Urinary bladder (tissue), 4 donors: ENCODE measurements around the gene ANKUB1. TPM values are rescaled to one million over a fixed set of nuclear protein-coding genes. Genes with fewer than 3 reads are reported as not detected.

Experiments used
- DNase-seq: peaks from one replicate; pipeline ENCODE4 v3.0.0-alpha.2; 2015; ENCODE audit errors: extremely low spot score
- H3K27ac ChIP-seq: one replicate; pipeline ENCODE4 v1.5.1; 2013; ENCODE audit warnings: low read depth, mild to moderate bottlenecking, moderate library complexity
- H3K36me3 ChIP-seq: one replicate; pipeline ENCODE4 v1.6.1; 2013; ENCODE audit warnings: mild to moderate bottlenecking, moderate library complexity; ENCODE audit not compliant: insufficient read depth
- H3K4me1 ChIP-seq: one replicate; pipeline ENCODE4 v1.6.1; 2013; ENCODE audit warnings: mild to moderate bottlenecking, moderate library complexity; ENCODE audit not compliant: insufficient read depth
- H3K4me3 ChIP-seq: one replicate; pipeline ENCODE4 v1.5.1; 2013; ENCODE audit warnings: low read depth, low read length
- WGBS: extraction: QIAGEN DNeasy Blood & Tissue Kit; methylation state at CpG from one replicate; pipeline ENCODE4 v1.1.7; 2013; 5-methylcytosine and 5-hydroxymethylcytosine counted together
- polyA plus RNA-seq: library from polyadenylated mRNA; stranded (reverse); fragments of 200-250 nt; gene quantifications from one replicate; pipeline ENCODE4 v1.2.3, GENCODE V29; 2013
- total RNA-seq: library from RNA; depleted of rRNA; stranded (reverse); fragments of >200 nt; gene quantifications from one replicate; pipeline ENCODE4 v1.2.3, GENCODE V29; 2014
- donor health status: healthy with polysubstance abuse.
- donor health status: healthy.

Gene ANKUB1
- total and polyA plus RNA-seq, 2 donors, result not detected

- DNase-seq, result no peak
- Histone ChIP-seq H3K4me3 (no peak overlapping the region), H3K4me1 (no peaks in the 10 kb centered on the region), H3K36me3 (no peaks in the 10 kb centered on the region), H3K27ac (no peak overlapping the region)
- WGBS, result 51% methylated on average over 2 of the region's 2 CpGs
Measured at GRCh38 chr3:149765762-149766334, 26.5 kb downstream of the ANKUB1 start.

GRCh38 chr3:149764302-149764701 is 28.1 kb downstream of the ANKUB1 start:
- 65% methylated on average over 1 of the region's 1 CpG for WGBS
- H3K27ac ChIP-seq, result no peak overlapping the region
- no peaks in the 10 kb centered on the region for H3K36me3 ChIP-seq
- no peak overlapping the region for H3K4me3 ChIP-seq
- DNase-seq, result no peak
- H3K4me1 ChIP-seq, result no peaks in the 10 kb centered on the region

GRCh38 chr3:149763565-149764195 is 28.7 kb downstream of the ANKUB1 start:
- no peak for DNase-seq
- H3K36me3 ChIP-seq, result no peaks in the 10 kb centered on the region
- no peak overlapping the region for H3K27ac ChIP-seq
- 69% methylated on average over 3 of the region's 3 CpGs for WGBS
- no peak overlapping the region for H3K4me3 ChIP-seq
- H3K4me1 ChIP-seq, result no peaks in the 10 kb centered on the region

- no peak overlapping the region for H3K27ac ChIP-seq
- DNase-seq, result no peak
- H3K4me3 ChIP-seq, result no peak overlapping the region
- peaks cover 2% of the 10 kb centered on the region for H3K4me1 ChIP-seq
- no peaks in the 10 kb centered on the region for H3K36me3 ChIP-seq
Measured at GRCh38 chr3:149753717-149754116, 38.6 kb downstream of the ANKUB1 start.

- peaks cover 7% of the 10 kb centered on the region for H3K36me3 ChIP-seq
- no peak for DNase-seq
- H3K27ac ChIP-seq, result no peak overlapping the region
- H3K4me3 ChIP-seq, result peak overlapping the region; percentile 77
- peaks cover 2% of the 10 kb centered on the region for H3K4me1 ChIP-seq
Measured at GRCh38 chr3:149752788-149753136, 39.6 kb downstream of the ANKUB1 start.

- DNase-seq, result peak; percentile 43
- Histone ChIP-seq H3K4me3 (peak within 1 kb of the TSS; percentile 77), H3K36me3 (peaks cover 7% of the 10 kb centered on the region), H3K4me1 (peaks cover 2% of the 10 kb centered on the region), H3K27ac (peak within 1 kb of the TSS; percentile 23)
- under 1% methylated on average over 52 of the region's 52 CpGs for WGBS
Measured at GRCh38 chr3:149752051-149752787, 40.1 kb downstream of the ANKUB1 start, which contains the start of gene COMMD2. COMMD2 (minus strand) TSS chr3:149752489; CDS start chr3:149752444, 45 bp downstream.

GRCh38 chr3:149751551-149751950 is 40.8 kb downstream of the ANKUB1 start:
- no peak overlapping the region for H3K27ac ChIP-seq
- WGBS, result 11% methylated on average over 4 of the region's 4 CpGs
- H3K4me3 ChIP-seq, result peak overlapping the region; percentile 77
- no peak for DNase-seq
- peaks cover 2% of the 10 kb centered on the region for H3K4me1 ChIP-seq
- H3K36me3 ChIP-seq, result peaks cover 7% of the 10 kb centered on the region

GRCh38 chr3:149744606-149745005 is 47.7 kb downstream of the ANKUB1 start:
- 97% methylated on average over 3 of the region's 3 CpGs for WGBS
- H3K36me3 ChIP-seq, result peaks cover 7% of the 10 kb centered on the region

GRCh38 chr3:149744151-149744550 is 48.2 kb downstream of the ANKUB1 start:
- peaks cover 7% of the 10 kb centered on the region for H3K36me3 ChIP-seq
- no peak overlapping the region for H3K27ac ChIP-seq

More at GRCh38 chr3:149744606-149745005, 47.7 kb downstream of the ANKUB1 start:
- H3K4me1 ChIP-seq, result no peaks in the 10 kb centered on the region
- H3K4me3 ChIP-seq, result no peak overlapping the region
- H3K27ac ChIP-seq, result no peak overlapping the region
- DNase-seq, result no peak

GRCh38 chr3:149739396-149739795 is 53.0 kb downstream of the ANKUB1 start:
- DNase-seq, result no peak
- Histone ChIP-seq H3K27ac (no peak overlapping the region), H3K4me1 (no peaks in the 10 kb centered on the region), H3K36me3 (no peaks in the 10 kb centered on the region), H3K4me3 (no peak overlapping the region)
- WGBS, result 91% methylated on average over 2 of the region's 2 CpGs

More at GRCh38 chr3:149744151-149744550, 48.2 kb downstream of the ANKUB1 start:
- H3K4me3 ChIP-seq, result no peak overlapping the region
- no peaks in the 10 kb centered on the region for H3K4me1 ChIP-seq
- no peak for DNase-seq

- WGBS, result 85% methylated on average over 2 of the region's 2 CpGs
- Histone ChIP-seq H3K27ac (no peak overlapping the region), H3K4me1 (no peaks in the 10 kb centered on the region), H3K4me3 (no peak overlapping the region), H3K36me3 (no peaks in the 10 kb centered on the region)
- no peak for DNase-seq
Measured at GRCh38 chr3:149738876-149739275, 53.5 kb downstream of the ANKUB1 start.

- no peak for DNase-seq
- H3K4me1 ChIP-seq, result no peaks in the 10 kb centered on the region
- no peaks in the 10 kb centered on the region for H3K36me3 ChIP-seq
- no peak overlapping the region for H3K27ac ChIP-seq
- H3K4me3 ChIP-seq, result no peak overlapping the region
Measured at GRCh38 chr3:149736953-149737205, 55.5 kb downstream of the ANKUB1 start.

- H3K36me3 ChIP-seq, result no peaks in the 10 kb centered on the region
- H3K4me1 ChIP-seq, result no peaks in the 10 kb centered on the region
- WGBS, result 50% methylated on average over 2 of the region's 2 CpGs
- H3K27ac ChIP-seq, result peak overlapping the region; percentile 23
- DNase-seq, result no peak
- no peak overlapping the region for H3K4me3 ChIP-seq
Measured at GRCh38 chr3:149736175-149736952, 56.0 kb downstream of the ANKUB1 start.

GRCh38 chr3:149732234-149732633 is 60.1 kb downstream of the ANKUB1 start:
- 88% methylated on average over 3 of the region's 3 CpGs for WGBS
- Histone ChIP-seq H3K4me3 (no peak overlapping the region), H3K4me1 (no peaks in the 10 kb centered on the region), H3K36me3 (no peaks in the 10 kb centered on the region), H3K27ac (no peak overlapping the region)
- no peak for DNase-seq
